Measurements from ENCODE around the gene RAPGEF1.
A peak's percentile ranks its signal among the peaks of the same experiment; 100 is the strongest.

Gene RAPGEF1

DNA sequence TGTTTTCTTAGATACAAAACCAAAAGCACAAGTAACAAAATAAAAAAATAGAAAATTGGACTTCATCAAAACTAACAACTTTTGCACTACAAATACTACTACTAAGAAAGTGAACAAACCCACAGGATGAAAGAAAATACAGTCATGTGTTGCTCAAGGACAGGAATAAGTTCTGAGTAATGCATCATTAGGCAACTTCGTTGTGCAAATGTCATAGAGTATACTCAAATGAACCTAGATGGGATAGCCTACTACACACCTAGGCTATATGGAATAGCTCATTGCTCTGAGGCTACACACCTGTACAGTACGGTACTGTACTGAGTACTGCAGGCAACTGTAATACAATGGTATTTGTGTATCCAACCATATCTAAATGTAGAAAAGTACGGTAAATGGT lies 88.3 kb downstream of the RAPGEF1 start:
- H3K4me3 ChIP-seq (ENCODE audit: control insufficient read depth, low read depth, low read length): no peak overlapping the region
- TF ChIP-seq, protein P1, sequence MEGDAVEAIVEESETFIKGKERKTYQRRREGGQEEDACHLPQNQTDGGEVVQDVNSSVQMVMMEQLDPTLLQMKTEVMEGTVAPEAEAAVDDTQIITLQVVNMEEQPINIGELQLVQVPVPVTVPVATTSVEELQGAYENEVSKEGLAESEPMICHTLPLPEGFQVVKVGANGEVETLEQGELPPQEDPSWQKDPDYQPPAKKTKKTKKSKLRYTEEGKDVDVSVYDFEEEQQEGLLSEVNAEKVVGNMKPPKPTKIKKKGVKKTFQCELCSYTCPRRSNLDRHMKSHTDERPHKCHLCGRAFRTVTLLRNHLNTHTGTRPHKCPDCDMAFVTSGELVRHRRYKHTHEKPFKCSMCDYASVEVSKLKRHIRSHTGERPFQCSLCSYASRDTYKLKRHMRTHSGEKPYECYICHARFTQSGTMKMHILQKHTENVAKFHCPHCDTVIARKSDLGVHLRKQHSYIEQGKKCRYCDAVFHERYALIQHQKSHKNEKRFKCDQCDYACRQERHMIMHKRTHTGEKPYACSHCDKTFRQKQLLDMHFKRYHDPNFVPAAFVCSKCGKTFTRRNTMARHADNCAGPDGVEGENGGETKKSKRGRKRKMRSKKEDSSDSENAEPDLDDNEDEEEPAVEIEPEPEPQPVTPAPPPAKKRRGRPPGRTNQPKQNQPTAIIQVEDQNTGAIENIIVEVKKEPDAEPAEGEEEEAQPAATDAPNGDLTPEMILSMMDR (conservative IDR thresholded peaks at IDR 0.05; ENCODE audit: control insufficient read depth, insufficient read depth, low read depth, low read length): no peak
- DNase-seq (ENCODE audit: low read depth): peak; percentile 88

GRCh38 chr9:131651160-131651559 lies 88.7 kb downstream of the RAPGEF1 start:
- TF ChIP-seq, protein P1 (conservative IDR thresholded peaks at IDR 0.05; ENCODE audit: control insufficient read depth, insufficient read depth, low read depth, low read length): no peak
- DNase-seq (ENCODE audit: low read depth): peak; percentile 38
- H3K4me3 ChIP-seq (ENCODE audit: control insufficient read depth, low read depth, low read length): no peak overlapping the region

DNA sequence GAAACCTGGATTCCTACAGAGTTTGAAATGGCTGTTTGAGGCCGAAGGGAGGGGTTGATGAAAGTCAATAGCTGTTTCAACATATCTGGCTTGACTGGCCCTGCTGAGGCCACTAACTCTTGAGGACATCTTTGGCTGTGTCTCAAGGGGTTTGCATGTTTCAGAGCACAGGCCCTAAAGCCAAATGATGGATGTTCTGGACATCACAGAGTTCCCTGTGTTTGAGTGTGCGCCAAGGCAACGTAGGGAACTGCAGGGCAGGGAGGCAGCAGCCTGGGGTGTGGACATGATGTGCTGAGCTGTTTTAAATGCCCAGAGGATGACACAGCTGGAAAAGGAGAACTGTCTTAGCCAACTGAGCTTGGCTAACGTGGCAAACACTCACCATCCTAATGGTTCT lies 89.6 kb downstream of the RAPGEF1 start:
- peak; percentile 96 for DNase-seq (ENCODE audit: low read depth)
- no peak overlapping the region for H3K4me3 ChIP-seq (ENCODE audit: control insufficient read depth, low read depth, low read length)
- TF ChIP-seq, protein P1 (conservative IDR thresholded peaks at IDR 0.05; ENCODE audit: control insufficient read depth, insufficient read depth, low read depth, low read length): no peak

DNA sequence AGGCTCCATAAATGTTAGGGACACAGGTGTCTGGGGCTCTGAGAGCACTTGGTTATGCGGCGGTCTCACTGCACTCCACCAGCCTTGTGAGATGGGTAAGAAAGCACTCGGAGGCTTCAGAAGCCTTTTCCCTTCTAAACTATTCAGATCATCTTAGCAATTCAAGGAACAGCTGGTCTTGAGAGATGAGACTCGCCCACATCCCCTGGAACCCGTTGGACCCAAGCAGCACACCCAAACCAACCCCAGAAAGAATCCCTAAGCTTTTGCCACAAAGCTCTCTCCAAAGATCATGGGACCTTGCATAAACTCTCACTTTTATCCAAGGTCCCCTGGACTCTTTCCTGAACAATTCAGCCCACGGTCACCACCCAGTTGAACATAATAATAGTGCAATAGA lies 90.2 kb downstream of the RAPGEF1 start:
- H3K4me3 ChIP-seq (ENCODE audit: control insufficient read depth, low read depth, low read length): no peak overlapping the region
- TF ChIP-seq, protein P1 (conservative IDR thresholded peaks at IDR 0.05; ENCODE audit: control insufficient read depth, insufficient read depth, low read depth, low read length): no peak
- no peak for DNase-seq (ENCODE audit: low read depth)

DNA sequence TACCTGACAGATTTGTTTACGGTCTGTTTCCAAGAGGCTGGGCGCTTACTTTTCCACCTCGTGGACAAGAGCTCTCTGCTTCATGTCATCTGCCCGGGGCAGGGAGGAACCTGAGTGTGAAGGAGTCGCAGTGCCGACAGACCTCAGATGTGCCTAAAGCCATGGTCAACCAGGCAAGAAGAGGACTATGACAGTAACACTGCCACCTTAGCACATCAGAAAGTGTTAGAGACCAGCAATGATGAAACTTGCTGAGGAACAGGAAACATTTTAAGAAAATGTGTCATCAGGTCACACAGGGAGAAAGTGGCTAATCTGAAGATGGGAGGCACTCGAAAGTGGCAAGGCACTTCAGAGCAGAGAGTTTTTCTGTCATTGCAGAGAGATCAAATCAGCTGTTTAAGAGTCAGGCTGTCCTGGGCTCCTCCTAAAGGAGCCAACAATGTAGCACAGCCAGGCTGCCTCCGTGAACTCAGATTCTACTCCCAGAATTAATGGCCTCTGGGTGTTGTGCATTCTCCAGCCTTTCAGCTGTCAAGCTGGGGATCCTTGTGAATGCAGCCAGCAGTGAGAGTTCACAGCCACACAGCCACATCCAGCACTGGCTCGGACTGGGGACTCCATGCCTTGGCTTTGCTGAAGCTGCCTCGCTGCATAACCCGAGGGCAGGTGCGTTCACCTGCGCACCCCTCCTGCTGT lies 94.6 kb downstream of the RAPGEF1 start:
- no peak overlapping the region for H3K4me3 ChIP-seq (ENCODE audit: control insufficient read depth, low read depth, low read length)
- DNase-seq (ENCODE audit: low read depth): no peak
- TF ChIP-seq, protein P1 (conservative IDR thresholded peaks at IDR 0.05; ENCODE audit: control insufficient read depth, insufficient read depth, low read depth, low read length): no peak

DNA sequence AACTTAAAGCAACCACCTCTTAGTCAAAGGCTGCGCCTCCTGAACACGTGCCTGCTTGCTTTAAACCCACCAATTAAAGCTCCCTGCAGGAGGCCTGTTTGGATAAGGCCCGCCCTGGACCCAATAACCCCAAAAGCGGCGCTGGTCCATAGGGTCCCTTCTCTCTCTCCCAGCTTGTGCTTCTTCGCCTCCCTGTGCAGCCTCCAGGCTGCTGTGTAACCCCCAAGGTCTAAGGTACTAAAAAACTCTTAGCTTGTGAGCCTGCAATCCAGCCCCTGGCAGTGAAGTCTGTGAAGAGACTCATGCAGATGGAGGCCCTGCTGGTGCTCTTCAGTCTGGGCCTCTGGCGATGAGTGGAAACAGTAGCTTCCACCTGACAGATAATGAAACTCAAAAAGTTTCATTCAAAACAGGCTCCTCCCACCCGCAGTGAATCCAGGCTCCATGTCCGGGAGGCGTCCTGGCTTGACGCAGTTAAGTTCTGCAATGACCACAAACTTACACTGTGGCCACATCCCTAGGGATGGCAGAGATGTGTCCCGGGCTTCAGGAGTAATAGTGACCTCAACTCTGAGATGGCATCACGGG lies 97.3 kb downstream of the RAPGEF1 start:
- H3K4me3 ChIP-seq (ENCODE audit: control insufficient read depth, low read depth, low read length): no peak overlapping the region
- TF ChIP-seq, protein P1 (conservative IDR thresholded peaks at IDR 0.05; ENCODE audit: control insufficient read depth, insufficient read depth, low read depth, low read length): no peak
- no peak for DNase-seq (ENCODE audit: low read depth)
